NCI-H2227 (cell line): Measurements from ENCODE around the gene TYW1B.
"Not testable (repeated sequence)": the region's sequence is repeated elsewhere in the genome, so short reads cannot be mapped to it uniquely, and the experiment has no call there.

Source experiments
- DNase-seq: peaks from one replicate; lab custom pipeline; 2025; ENCODE audit not compliant: unreplicated experiment; lab: John Stamatoyannopoulos, UW

The TYW1B gene

DNA sequence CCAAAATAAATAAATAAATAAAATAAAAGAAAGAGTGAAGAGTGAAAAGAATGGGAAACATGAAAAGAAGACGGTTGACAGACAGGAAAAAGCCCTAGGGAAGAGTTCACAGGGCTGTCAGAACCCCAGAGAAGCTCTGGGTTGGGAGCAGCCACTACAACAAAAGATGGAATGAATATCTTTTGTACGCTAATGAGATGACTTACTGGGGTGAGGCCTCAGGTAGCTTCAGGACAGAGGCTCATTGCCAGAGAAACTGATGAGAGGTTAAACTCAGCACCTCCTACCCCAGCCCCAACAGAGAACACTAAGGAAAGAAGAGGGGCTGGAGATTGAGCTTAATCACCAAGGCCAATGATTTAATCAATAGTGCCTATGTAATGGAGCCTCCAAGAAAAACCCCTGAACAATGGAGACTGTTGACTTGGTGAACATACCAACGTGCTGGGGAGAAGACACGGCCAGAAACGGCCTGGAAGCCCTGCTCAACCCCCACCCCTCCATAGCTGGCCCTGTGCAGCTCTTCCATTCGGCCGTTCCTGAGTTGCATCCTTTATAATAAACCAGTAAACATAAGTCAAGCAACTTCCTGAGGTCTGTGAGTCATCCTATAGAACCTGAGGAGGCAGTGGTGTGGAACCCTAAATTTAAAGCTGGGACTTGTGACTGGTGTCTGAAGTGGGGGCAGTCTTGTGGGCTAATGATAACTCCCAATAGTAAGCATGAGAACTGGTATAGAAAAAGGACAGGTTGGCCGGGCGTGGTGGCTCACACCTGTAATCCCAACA lies 11.4 kb downstream of the TYW1B start:
- DNase-seq = not testable (repeated sequence)

DNA sequence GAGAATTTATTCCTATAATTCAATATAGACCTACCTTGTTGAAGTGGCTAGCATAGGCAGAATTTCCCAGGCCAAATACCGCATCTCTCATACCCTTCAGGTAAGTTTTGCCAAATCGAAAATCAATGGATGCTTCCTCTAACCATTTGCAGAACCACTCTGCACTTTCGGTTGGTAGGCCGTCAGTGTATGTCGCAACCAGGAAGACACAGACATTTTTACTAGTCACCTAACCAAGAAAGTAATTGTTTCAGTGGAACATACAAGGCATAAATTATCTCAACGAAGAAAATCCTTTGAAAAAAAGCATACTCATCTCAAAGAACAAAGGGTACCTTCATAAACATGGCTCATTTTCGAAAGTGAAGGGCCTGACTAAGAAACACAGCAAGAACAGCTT lies 17.6 kb downstream of the TYW1B start:
- not testable (repeated sequence) for DNase-seq

DNA sequence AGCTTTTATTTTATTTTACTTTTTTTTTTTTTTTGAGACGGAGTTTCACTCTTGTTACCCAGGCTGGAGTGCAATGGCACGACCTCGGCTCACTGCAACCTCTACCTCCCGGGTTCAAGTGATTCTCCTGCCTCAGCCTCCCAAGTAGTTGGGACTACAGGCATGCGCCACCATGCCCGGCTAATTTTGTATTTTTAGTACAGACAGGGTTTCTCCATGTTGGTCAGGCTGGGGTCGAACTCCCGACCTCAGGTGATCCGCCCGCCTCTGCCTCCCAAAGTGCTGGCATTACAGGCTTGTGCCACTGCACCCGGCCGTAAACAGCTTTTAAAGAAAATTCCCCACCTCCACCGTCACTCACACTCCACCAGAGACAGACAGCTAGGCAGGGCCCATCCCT lies 19.5 kb downstream of the TYW1B start:
- not testable (repeated sequence) for DNase-seq

DNA sequence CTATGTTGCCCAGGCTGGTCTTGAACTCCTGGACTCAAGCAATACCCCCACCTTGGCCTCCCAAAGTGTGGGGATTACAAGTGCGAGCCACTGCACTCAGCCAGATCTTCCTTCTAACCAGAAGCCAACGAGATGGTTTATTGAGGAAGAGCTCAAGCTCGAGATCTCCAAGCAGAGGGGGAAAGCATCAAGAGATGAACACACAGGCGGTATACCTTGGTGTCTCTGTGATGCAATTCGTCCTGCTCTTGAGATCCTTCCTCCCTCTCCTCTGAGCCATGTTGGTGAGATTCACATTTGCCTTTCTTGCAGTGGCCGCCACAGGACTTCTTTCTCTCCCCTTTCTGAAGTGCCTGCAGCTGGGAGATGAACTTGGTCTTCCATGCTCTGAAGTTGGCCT lies 21.1 kb downstream of the TYW1B start:
- DNase-seq = not testable (repeated sequence)

DNA sequence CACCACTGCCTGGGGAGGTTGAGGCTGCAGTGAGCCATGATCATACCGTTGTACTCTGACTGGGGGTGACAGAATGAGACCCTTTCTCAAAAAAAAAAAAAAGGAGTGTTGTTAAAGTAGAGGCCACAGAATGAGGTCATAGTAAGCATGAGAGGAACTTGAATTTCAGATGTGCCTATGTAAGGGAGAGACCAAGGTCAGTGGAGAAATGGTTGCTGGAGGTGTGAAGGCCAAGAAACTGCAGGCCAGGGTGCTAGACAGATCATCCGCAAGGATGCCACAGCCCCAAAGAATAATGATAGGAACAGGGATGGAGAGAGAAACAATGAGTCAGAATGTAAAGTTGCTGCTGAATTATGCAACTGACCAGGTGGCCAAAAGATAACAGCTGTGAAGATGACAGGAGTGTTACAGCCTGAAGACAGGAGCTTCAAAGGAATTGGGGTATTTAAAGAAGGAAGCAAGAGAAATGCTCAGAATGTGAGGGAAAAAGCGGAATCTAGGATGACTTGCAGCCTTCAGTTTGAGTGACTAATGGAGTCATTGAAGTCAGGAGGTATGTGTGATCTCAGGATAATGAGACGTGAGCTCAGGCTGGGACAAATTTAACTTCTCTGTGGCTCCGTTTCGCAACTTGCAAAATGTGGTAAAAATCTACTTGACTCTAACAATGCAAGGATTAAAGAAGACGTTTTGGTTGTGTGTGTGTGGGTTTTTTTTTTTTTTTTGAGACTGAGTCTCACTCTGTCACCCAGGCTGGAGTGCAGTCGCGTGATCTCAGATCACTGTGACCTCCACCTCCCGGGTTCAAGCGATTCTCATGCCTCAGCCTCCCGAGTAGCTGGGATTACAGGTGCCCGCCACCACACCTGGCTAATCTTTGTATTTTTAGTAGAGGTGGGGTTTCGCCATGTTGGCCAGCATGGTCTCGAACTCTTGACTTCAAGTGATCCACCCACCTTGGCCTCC lies 22.2 kb downstream of the TYW1B start:
- no peak for DNase-seq

DNA sequence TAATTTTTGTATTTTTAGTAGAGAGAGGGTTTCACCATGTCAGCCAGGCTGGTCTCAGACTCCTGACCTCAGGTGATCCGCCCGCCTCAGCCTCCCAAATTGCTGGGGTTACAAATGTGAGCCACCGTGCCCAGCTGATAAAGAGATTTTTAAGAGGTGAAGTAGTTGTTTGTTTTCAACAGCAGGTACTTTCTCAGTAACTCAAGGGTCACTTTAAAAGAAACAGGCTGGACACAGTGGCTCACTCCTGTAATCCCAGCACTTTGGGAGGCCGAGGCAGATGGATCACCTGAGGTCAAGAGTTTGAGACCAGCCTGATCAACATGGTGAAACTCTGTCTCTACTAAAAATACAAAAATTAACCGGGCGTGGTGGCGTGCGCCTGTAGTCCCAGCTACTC lies 24.2 kb downstream of the TYW1B start:
- not testable (repeated sequence) for DNase-seq

DNA sequence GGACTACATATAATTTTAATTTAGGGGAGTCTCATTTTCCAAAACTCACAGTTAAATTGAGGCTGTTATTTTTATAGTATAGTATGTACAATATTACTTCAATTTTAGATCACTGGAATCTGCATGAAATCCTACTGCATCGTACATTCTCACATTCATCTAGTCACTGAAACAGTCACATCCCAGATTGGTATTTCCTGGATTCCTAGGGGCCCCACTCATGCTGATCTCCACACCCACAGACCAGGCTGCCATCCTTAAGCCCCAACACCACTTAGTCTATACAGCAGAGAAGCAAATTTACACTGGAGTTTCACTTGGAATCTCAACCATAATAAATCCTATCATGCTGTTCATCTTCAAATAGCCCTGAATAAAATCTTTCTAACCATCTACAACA lies 26.4 kb downstream of the TYW1B start:
- not testable (repeated sequence) for DNase-seq

DNA sequence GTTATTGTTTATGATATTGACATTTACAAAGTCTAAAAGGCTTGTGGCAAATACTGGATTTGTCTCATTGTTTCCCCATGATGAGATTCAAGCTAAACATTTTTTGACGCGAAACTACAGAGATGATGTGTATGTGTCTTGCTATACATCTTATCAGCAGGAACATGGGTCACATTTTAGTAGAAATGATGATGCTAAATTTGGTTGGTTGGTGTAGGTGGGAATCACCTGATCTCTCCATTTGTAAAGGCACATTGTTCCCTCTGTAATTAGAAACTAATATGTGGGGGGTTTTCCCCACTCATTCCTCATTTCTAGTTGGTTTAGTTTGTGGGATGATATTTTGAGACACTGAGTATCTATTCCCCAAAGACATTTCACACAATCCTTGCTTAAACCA lies 32.6 kb downstream of the TYW1B start:
- DNase-seq = not testable (repeated sequence)

DNA sequence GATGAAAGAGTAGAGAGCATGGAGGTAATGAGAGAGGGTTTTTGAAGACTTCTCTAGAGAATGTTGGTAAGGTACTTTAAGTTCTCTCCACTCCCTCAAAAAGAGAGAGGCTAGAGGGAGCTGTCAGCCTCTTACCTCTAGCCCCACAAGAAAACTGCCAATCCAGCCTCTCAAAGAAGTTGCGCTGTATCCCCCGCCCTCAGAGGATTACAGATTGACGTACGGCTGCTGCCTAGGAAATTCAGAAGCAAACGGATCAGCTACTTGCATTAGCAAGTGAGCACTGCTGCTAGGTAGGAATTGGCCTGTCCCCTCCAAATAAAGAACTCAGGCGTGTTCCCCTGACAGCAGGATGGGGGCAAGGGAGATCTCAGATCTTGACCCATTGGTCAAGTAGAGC lies 34.2 kb downstream of the TYW1B start:
- no peak for DNase-seq

DNA sequence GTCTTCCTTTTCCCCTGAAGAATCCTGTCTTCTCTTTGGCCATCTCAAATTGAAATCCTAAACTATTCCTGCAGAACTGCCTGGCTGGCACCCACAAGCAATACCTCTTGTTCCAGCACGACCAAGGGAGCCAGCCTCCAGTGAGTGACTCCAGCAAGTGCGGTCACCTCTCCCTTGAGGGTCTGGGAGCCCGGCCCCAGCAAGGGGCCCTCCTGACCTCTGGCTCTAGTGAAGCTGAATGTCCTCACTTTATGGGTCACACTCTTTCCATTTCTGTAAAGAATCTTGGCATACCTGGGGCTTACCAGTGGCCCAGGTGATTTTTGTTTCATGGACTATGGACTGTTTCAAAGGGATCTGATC lies 37.3 kb downstream of the TYW1B start:
- not testable (repeated sequence) for DNase-seq

DNA sequence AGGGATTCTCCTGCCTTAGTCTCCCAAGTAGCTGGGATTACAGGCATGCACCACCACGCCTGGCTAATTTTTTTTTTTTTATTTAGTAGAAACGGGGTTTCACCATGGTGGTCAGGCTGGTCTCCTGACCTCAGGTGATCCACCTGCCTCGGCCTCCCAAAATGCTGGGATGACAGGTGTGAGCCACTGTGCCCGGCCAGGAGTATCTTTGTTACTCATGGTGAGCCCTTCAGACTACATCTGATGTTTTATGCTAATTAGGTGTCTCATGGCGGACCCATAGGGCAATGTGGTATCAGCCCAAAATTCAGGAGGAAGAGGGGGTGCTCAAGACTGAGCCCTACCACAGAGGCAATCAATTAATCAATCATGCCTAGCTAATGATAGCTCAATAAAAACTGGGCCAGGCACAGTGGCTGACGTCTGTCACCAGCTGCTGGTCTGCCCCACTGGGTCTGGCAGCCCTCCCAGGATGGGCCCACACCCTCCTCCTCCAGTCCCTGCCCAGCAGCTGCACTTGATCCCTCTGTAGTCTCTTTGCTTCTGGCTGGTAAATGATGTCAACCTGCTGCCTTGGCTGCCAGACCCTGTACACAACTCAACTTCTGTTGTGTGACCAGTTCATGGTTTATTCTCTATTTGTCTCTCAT lies 37.8 kb downstream of the TYW1B start:
- not testable (repeated sequence) for DNase-seq

DNA sequence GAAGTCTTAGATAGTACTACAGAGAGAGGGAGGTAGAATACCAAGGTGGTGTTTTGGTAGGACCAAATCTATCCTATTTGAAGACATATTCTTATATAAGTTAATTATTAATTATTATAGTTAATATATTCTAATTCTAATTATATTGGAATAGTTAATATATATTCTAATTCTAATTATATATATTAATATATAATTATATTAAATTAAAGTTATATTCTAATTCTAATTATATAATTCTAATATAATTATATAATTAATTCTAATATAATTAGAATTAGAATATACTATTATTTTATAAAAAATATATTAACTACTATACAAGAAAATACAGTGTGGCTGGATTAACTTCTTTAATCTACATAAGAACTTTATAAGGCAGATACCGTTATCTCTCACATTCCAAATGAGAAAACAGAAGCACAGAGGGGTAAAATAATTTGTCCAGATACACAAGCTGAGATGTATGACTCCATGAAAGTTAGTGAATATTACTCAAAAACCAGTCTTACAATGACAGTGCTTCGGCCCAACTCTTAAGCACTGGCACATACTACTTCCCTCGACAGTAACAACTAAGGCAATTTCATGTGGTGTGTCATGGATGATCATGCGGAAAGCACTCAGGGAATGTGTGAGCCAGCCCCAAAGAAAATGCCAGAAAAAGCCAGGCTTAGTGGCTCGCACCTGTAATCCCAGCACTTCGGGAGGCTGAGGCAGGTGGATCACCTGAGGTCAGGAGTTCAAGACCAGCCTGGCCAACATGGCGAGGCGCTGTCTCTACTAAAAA lies 42.6 kb downstream of the TYW1B start:
- no peak for DNase-seq

DNA sequence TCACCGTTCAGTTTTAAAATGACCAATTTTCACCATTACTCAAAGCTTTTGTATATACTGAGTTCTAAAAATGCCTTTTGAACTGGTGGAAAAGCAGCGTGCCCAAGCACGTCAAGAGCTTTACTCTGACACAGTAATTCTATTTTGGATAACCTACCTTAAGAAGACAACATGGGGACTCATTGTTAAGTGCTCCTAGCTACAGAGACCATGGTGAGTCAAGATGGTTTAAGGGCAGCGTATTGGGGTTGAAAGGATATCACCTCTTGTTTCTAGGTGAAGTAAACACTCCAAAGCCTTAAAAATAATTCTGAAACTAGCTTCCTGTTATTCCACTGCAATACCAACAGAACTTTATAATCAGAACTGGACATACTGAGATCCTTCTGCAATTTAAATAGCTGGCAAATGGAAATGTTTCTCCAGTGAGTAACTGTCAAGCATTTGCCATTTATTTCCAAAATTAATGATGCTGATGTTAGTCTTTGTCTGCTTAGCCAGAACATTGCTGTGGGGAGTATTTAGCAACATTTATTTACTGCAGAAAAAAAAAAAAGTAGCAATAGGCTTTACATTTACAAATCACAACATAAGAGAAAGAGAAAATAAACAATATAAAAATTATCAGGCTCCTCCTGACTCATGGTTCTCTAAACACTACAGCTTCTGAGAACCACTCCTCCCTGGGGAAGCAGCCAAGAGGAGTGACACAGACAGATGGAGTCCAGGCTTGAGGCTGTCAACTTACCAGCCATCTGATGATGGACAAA lies 44.2 kb downstream of the TYW1B start:
- peak; percentile 21 for DNase-seq

DNA sequence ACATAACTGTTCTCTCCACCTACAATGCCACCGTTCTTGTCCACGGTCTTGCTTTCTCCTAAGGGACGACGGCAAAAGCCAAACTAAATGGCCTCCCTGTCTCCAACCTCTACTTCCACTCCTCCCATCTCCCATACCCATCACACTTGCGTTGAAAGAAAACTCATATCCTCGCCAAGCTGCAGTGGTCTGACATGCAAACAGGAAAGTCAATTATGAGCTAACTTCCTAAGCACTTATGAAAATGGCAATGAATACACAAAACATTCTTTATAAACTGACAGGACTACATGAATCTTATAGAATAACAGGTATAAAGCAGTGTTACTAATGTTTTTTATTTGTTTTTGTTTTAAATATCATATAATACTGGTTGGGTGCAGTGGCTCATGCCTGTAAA lies 46.4 kb downstream of the TYW1B start:
- DNase-seq = no peak

DNA sequence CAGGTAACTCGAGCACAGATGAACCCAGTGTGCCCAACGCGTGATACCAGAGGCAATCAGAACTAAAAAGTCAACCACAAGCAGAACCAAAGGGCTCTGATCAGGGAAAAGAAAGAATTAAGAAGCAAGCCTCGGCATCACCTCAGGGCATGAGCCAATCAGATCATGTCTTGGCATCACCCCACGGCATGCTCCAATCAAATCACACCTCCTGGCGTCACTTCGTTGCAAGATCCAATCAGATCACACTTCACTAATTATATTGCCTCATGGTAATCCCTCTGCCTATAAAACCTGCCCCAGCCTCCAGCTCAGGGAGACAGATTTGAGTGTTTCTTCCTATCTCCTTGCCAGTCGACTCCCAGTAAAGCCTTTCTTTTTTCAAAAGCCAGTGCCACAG lies 46.8 kb downstream of the TYW1B start:
- peak; percentile 19 for DNase-seq

DNA sequence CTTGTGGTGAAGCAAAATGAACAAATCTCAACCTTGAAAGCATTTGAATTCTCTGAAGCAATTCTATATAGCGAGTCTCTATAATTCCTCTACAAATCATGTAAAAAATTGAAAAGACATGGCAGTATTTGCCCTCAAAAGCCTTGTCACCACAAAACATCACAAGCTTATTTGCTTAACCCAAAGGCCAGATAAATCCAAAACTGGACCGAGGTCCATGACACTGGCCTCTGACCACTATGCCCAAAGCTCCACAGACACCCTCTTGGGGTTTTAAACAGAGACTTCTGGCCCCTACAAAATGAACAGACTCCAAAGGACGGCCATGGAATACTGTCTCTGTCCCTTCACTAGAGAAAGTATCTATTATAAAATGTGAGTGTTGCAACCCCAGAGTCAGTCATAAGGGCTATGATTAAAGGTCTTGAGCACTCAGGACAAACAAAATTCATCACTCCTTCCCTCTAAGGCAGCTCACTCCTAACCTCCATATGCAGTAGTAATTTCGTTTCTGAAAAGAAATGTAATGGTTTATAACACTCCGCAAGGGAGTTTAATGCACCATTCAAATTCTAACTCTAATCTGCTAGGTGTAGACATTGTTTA lies 47.6 kb downstream of the TYW1B start:
- DNase-seq = peak; percentile 27

DNA sequence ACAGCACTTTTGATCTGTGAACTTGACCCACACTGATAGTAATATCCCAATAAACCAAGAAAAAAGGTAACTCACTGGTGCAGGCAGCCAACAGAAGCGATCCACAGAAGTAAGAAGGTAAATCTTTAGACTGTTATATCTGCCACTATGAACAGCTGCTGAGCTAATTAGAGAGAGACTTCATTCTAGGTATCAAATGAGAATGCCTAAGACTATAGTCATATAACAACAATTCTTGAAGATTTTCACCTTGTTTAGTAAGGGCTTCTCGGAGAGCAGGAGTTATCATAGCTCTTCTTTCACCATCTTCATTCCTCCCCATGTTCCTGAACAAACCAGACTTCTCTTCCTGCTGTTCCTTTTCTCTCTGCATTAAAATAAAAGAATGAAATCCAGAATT lies 50.8 kb downstream of the TYW1B start:
- not testable (repeated sequence) for DNase-seq

DNA sequence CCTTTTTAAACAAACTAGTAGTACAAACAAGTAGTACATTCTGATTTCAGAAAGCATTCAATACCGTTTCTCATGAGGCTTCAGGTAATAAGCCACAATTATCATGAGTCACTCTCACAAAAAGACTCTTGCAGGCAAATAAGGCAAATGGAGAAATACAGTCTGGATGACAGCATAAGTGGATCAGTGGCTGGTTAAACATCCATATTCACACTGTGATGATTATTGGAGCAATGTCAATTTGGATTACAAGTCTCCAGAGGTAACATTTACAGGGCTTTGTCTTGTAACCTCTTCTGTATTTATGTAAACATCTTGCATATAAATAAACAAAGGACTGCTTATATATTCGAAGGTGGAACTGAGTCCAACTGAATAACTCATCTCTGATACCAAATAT lies 55.4 kb downstream of the TYW1B start:
- DNase-seq = peak; percentile 15

DNA sequence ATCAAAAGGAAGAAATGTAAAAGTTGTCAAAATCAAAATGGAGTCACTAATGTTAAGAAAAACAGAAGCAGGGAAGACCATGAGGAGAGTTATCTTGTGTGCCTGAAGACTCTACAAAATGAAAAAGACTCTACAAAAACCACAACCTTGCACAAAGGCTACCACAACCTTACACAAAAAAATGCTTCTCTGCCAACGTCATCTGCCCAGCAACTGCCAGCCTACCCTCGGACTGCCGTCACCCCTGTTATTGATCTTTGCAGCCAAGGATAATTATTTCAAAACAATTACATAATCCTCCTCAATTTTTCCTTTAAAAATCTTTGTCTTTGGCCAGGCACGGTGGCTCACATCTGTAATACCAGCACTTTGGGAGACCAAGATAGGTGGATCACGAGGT lies 61.0 kb downstream of the TYW1B start:
- DNase-seq = not testable (repeated sequence)

DNA sequence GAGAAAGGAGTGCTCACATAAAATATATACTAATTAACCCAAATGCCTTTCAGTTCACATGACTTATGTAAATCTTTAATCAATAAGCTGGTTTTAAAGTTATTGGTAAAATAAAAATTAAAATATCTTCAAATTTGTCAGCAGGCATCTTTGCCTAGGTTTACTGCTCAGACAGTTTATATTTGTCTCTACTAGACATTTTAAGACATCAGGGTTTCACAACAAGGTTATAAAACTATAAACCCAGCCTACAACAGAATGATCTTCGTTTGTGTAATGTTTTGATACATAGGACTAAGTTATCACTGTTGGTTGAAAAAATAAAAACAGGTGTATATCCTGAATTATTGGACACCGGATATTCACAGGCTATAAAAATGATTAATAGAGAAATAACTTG lies 67.4 kb downstream of the TYW1B start:
- DNase-seq = no peak
